ENCODE measurements around the gene IFNGR1. TPM values are rescaled to one million over a fixed set of nuclear protein-coding genes. Genes with fewer than 3 reads are reported as not detected.

IFNGR1 gene
- total RNA-seq, 4 donors from 2014 or later: 53.5 to 122 (median 94.9) TPM

- Histone ChIP-seq H3K27ac (no peak overlapping the region), H3K27me3 (no peaks in the 10 kb centered on the region), H3K4me1 (no peaks in the 10 kb centered on the region), H3K9me3 (no peaks in the 10 kb centered on the region), H3K4me3 (no peak overlapping the region), H3K36me3 (no peaks in the 10 kb centered on the region)
- no peak for TF ChIP-seq POLR2A (IDR thresholded peaks at IDR 0.05)
- no peak for TF ChIP-seq CTCF (IDR thresholded peaks at IDR 0.05)
- no peak for DNase-seq
- intact Hi-C loops (cut with DNase I; ENCODE audit: low total_unique reads): no loop called here
These were observed 61.6 kb downstream of the IFNGR1 start for GRCh38 chr6:137157601-137158000.

GRCh38 chr6:137156650-137157049 lies 62.5 kb downstream of the IFNGR1 start:
- Histone ChIP-seq H3K4me1 (no peaks in the 10 kb centered on the region), H3K4me3 (no peak overlapping the region), H3K9me3 (no peaks in the 10 kb centered on the region), H3K27me3 (no peaks in the 10 kb centered on the region), H3K36me3 (no peaks in the 10 kb centered on the region), H3K27ac (no peak overlapping the region)
- no peak for TF ChIP-seq CTCF (IDR thresholded peaks at IDR 0.05)
- no peak for TF ChIP-seq POLR2A (IDR thresholded peaks at IDR 0.05)
- intact Hi-C loops (cut with DNase I; ENCODE audit: low total_unique reads): no loop called here
- no peak for DNase-seq

DNA sequence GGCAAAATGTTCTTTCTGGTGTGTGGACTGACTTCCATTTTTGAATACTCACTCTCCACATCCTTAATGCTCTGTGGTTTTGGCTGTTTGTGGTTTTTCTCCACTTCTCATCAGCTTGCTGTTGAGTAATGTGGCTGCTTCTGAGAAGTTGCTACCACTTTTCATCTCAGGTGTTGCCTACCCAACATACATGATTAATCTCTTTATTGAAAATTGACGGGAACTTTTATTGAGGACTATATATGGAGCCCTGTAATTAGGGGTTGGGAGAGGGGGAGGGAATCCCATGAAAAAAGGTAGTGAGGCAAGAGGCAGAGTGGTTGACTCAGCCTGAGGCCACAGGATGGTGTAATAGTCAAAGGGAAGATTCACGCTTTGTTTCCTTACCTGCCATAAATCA lies 63.4 kb downstream of the IFNGR1 start:
- intact Hi-C loops (cut with DNase I; ENCODE audit: low total_unique reads): no loop called here
- TF ChIP-seq POLR2A (IDR thresholded peaks at IDR 0.05) (no peak), CTCF (IDR thresholded peaks at IDR 0.05) (no peak)
- no peak for DNase-seq
- Histone ChIP-seq H3K27ac (no peak overlapping the region), H3K27me3 (no peaks in the 10 kb centered on the region), H3K4me3 (no peak overlapping the region), H3K4me1 (no peaks in the 10 kb centered on the region), H3K9me3 (no peaks in the 10 kb centered on the region), H3K36me3 (no peaks in the 10 kb centered on the region)

DNA sequence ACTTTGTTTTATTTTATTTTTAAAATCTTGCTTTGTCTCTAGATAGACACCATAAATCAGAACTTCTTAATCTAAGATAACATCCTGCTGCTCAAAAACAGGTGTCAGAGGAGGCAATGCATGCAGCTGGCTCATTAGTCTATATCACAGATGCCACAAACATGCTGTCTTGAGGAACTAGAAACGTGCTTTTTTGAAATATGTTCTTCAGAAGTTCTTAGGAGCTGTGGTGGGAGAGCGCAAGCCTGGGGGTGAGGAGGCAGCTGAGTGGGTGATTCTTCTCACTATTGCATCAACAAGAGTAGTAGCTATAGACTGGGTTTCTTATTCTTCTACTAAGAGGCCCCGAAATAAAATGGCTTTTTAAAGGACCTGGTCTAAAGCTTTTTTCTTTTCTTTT lies 69.1 kb downstream of the IFNGR1 start:
- no peak for DNase-seq
- Histone ChIP-seq H3K27ac (no peak overlapping the region), H3K4me1 (no peaks in the 10 kb centered on the region), H3K36me3 (no peaks in the 10 kb centered on the region), H3K27me3 (no peaks in the 10 kb centered on the region), H3K4me3 (no peak overlapping the region), H3K9me3 (no peaks in the 10 kb centered on the region)
- intact Hi-C loops (cut with DNase I; ENCODE audit: low total_unique reads): no loop called here
- TF ChIP-seq POLR2A (IDR thresholded peaks at IDR 0.05): no peak
- no peak for TF ChIP-seq CTCF (IDR thresholded peaks at IDR 0.05)

DNA sequence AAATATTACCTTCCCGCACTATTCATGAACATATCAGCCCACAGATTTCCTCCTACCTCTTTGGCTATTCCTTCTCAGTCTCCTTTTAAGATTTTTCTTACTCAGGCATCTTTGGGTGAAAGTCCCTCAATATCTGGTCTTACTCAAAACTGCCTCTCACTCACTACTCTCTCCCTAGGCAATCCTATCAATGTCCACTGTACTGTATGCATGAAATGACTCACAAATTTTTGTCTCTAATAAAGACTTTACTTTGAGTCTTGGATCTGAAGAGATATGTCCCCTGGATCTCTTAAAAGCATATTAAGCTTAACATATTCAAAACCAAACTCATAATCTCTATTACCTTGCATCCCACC lies 70.2 kb downstream of the IFNGR1 start:
- Histone ChIP-seq H3K9me3 (no peaks in the 10 kb centered on the region), H3K27me3 (no peaks in the 10 kb centered on the region), H3K4me1 (no peaks in the 10 kb centered on the region), H3K27ac (no peak overlapping the region), H3K36me3 (no peaks in the 10 kb centered on the region), H3K4me3 (no peak overlapping the region)
- no peak for TF ChIP-seq CTCF (IDR thresholded peaks at IDR 0.05)
- TF ChIP-seq POLR2A (IDR thresholded peaks at IDR 0.05): no peak
- intact Hi-C loops (cut with DNase I; ENCODE audit: low total_unique reads): no loop called here
- no peak for DNase-seq

Measured in uterus (tissue), 4 donors.